SK-N-SH treated with all-trans-retinoic acid at 6 μM for 48 hours (cell line): ENCODE data around the gene UBXN6.

Source experiments
- ATAC-seq: fragments of 200-7000 bp; cut with Tn5 transposase; 3 replicates; pipeline ENCODE4 v1.9.1; 2020; ENCODE audit warnings: mild to moderate bottlenecking, moderate library complexity
- BACH2 ChIP-seq: fragments of 250-450 bp; sonication (Bioruptor Pico); IDR thresholded peaks from 2 replicates; pipeline ENCODE4 v1.9.0; 2021; ENCODE audit warnings: mild to moderate bottlenecking, borderline replicate concordance
- CREB5 ChIP-seq: fragments of 250-450 bp; sonication (Bioruptor Pico); IDR thresholded peaks from 2 replicates; pipeline ENCODE4 v1.5.1; 2020; ENCODE audit warnings: low read depth, mild to moderate bottlenecking, moderate library complexity
- CSDC2 ChIP-seq: fragments of 250-450 bp; sonication (Bioruptor Pico); IDR thresholded peaks from 2 replicates; pipeline ENCODE4 v1.5.0; 2020; ENCODE audit warnings: mild to moderate bottlenecking, moderate library complexity
- CSRNP3 ChIP-seq: fragments of 250-450 bp; sonication (Bioruptor Pico); IDR thresholded peaks from 2 replicates; pipeline ENCODE4 v1.5.1; 2021; ENCODE audit warnings: mild to moderate bottlenecking, moderate library complexity
- ESRRG ChIP-seq: fragments of 250-450 bp; sonication (Bioruptor Pico); IDR thresholded peaks from 2 replicates; pipeline ENCODE4 v1.6.1; 2021; ENCODE audit warnings: mild to moderate bottlenecking
- GLIS3 ChIP-seq: fragments of 250-450 bp; sonication (Bioruptor Pico); IDR thresholded peaks from 2 replicates; pipeline ENCODE4 v1.5.0; 2020; ENCODE audit warnings: mild to moderate bottlenecking, moderate library complexity
- ISL1 ChIP-seq: fragments of 250-450 bp; sonication (Bioruptor Pico); IDR thresholded peaks from 2 replicates; pipeline ENCODE4 v2.1.2; 2022; ENCODE audit warnings: mild to moderate bottlenecking, moderate library complexity
- OSR1 ChIP-seq: fragments of 250-450 bp; sonication (Bioruptor Pico); IDR thresholded peaks from 2 replicates; pipeline ENCODE4 v1.8.0; 2022; ENCODE audit warnings: moderate library complexity, mild to moderate bottlenecking, inconsistent platforms
- PATZ1 ChIP-seq: fragments of 250-450 bp; sonication (Bioruptor Pico); IDR thresholded peaks from 2 replicates; pipeline ENCODE4 v1.8.0; 2020; ENCODE audit warnings: mild to moderate bottlenecking, moderate library complexity, borderline replicate concordance
- POU6F1 ChIP-seq: fragments of 250-450 bp; sonication (Bioruptor Pico); IDR thresholded peaks from 2 replicates; pipeline ENCODE4 v1.8.0; 2021; ENCODE audit warnings: low read depth, mild to moderate bottlenecking, moderate library complexity, borderline replicate concordance
- PPARA ChIP-seq: fragments of 250-450 bp; sonication (Bioruptor Pico); IDR thresholded peaks from 2 replicates; pipeline ENCODE4 v1.5.0; 2020; ENCODE audit warnings: mild to moderate bottlenecking, borderline replicate concordance
- RARB ChIP-seq: fragments of 250-450 bp; sonication (Bioruptor Pico); IDR thresholded peaks from 2 replicates; pipeline ENCODE4 v1.8.0; 2021; ENCODE audit warnings: mild to moderate bottlenecking, moderate library complexity
- SNAI2 ChIP-seq: fragments of 250-450 bp; sonication (Bioruptor Pico); IDR thresholded peaks from 2 replicates; pipeline ENCODE4 v1.5.0; 2020; ENCODE audit warnings: mild to moderate bottlenecking, moderate library complexity
- TCF4 ChIP-seq: fragments of 250-450 bp; sonication (Bioruptor Pico); IDR thresholded peaks from 2 replicates; pipeline ENCODE4 v1.8.0; 2021; ENCODE audit warnings: mild to moderate bottlenecking, moderate library complexity, borderline replicate concordance
- TOX ChIP-seq: fragments of 250-450 bp; sonication (Bioruptor Pico); IDR thresholded peaks from 2 replicates; pipeline ENCODE4 v1.8.0; 2021; ENCODE audit warnings: mild to moderate bottlenecking, moderate library complexity, borderline replicate concordance
- TSHZ2 ChIP-seq: fragments of 250-450 bp; sonication (Bioruptor Pico); IDR thresholded peaks from 2 replicates; pipeline ENCODE4 v1.5.0; 2020; ENCODE audit warnings: mild to moderate bottlenecking, moderate library complexity
- ZC3H10 ChIP-seq: fragments of 250-450 bp; sonication (Bioruptor Pico); IDR thresholded peaks from 2 replicates; pipeline ENCODE4 v1.5.1; 2021; ENCODE audit warnings: mild to moderate bottlenecking, moderate library complexity
- ZFP3 ChIP-seq: fragments of 250-450 bp; sonication (Bioruptor Pico); IDR thresholded peaks from 2 replicates; pipeline ENCODE4 v1.5.0; 2020; ENCODE audit warnings: mild to moderate bottlenecking, moderate library complexity
- ZFP30 ChIP-seq: fragments of 450-650 bp; formaldehyde crosslinking; IDR thresholded peaks from 2 replicates; pipeline ENCODE4 v1.5.0; 2022; ENCODE audit warnings: mild to moderate bottlenecking, moderate library complexity
- ZNF565 ChIP-seq: fragments of 450-650 bp; formaldehyde crosslinking; conservative IDR thresholded peaks from 2 replicates; pipeline ENCODE4 v1.5.0; 2020; ENCODE audit warnings: low read depth, mild to moderate bottlenecking, moderate library complexity
- ZNF70 ChIP-seq: fragments of 450-650 bp; formaldehyde crosslinking; IDR thresholded peaks from 2 replicates; pipeline ENCODE4 v1.5.0; 2020; ENCODE audit warnings: mild to moderate bottlenecking, moderate library complexity
- ZNF8 ChIP-seq: fragments of 450-650 bp; formaldehyde crosslinking; IDR thresholded peaks from 2 replicates; pipeline ENCODE4 v1.5.0; 2020; ENCODE audit warnings: mild to moderate bottlenecking, moderate library complexity

UBXN6 gene

GRCh38 chr19:4502282-4503131 is 44.9 kb upstream of the UBXN6 start (continued):
- no peak for TF ChIP-seq ZFP3

GRCh38 chr19:4501691-4502090 is 44.1 kb upstream of the UBXN6 start:
- TF ChIP-seq ZNF8 (CRISPR knock-in tag) = no peak
- TF ChIP-seq OSR1 (CRISPR knock-in tag) = no peak
- no peak for TF ChIP-seq RARB (CRISPR knock-in tag)
- no peak for TF ChIP-seq CREB5 (CRISPR knock-in tag)
- TF ChIP-seq ZC3H10 = no peak
- no peak for TF ChIP-seq ISL1 (CRISPR knock-in tag)
- TF ChIP-seq PPARA (CRISPR knock-in tag) = no peak
- no peak for TF ChIP-seq ZNF70
- TF ChIP-seq CSRNP3 = no peak
- TF ChIP-seq BACH2 (CRISPR knock-in tag) = no peak
- no peak for TF ChIP-seq ZFP3
- no peak for ATAC-seq

GRCh38 chr19:4500841-4501591 is 43.4 kb upstream of the UBXN6 start:
- TF ChIP-seq ESRRG = no peak
- TF ChIP-seq BACH2 (CRISPR knock-in tag) = no peak
- no peak for TF ChIP-seq ZNF565
- TF ChIP-seq ISL1 (CRISPR knock-in tag) = no peak
- no peak for TF ChIP-seq CSRNP3
- no peak for TF ChIP-seq OSR1 (CRISPR knock-in tag)
- no peak for TF ChIP-seq CREB5 (CRISPR knock-in tag)
- no peak for TF ChIP-seq GLIS3 (CRISPR knock-in tag)
- TF ChIP-seq ZNF70 = no peak
- no peak for TF ChIP-seq RARB (CRISPR knock-in tag)
- TF ChIP-seq ZFP30 (CRISPR knock-in tag) = no peak
- no peak for TF ChIP-seq ZC3H10
- TF ChIP-seq CSDC2 = no peak
- no peak for TF ChIP-seq PPARA (CRISPR knock-in tag)
- no peak for TF ChIP-seq POU6F1 (CRISPR knock-in tag)
- no peak for TF ChIP-seq ZNF8 (CRISPR knock-in tag)
- no peak for TF ChIP-seq SNAI2 (CRISPR knock-in tag)
- ATAC-seq = no peak

GRCh38 chr19:4499855-4500254 is 42.3 kb upstream of the UBXN6 start:
- no peak for ATAC-seq
- no peak for TF ChIP-seq PATZ1 (CRISPR knock-in tag)
- TF ChIP-seq ZFP3 = no peak
- TF ChIP-seq TOX (CRISPR knock-in tag) = no peak
- no peak for TF ChIP-seq ESRRG
- TF ChIP-seq RARB (CRISPR knock-in tag) = no peak
- no peak for TF ChIP-seq ZNF565
- TF ChIP-seq ZNF70 = no peak
- no peak for TF ChIP-seq TSHZ2
- no peak for TF ChIP-seq TCF4 (CRISPR knock-in tag)
